ENCODE results near the gene MMP28.
A peak's percentile ranks its signal among the peaks of the same experiment; 100 is the strongest.

Gene MMP28

GRCh38 chr17:35744830-35745229 lies 50.6 kb downstream of the MMP28 start:
- no peak for DNase-seq (ENCODE audit: low read depth in 2 of 2, low spot score in 1 of 2)

GRCh38 chr17:35743626-35744328 lies 51.7 kb downstream of the MMP28 start:
- DNase-seq (ENCODE audit: low read depth in 2 of 2, low spot score in 1 of 2) = no peak

GRCh38 chr17:35742896-35743477 lies 52.5 kb downstream of the MMP28 start:
- DNase-seq (ENCODE audit: low read depth in 2 of 2, low spot score in 1 of 2) = no peak

GRCh38 chr17:35742496-35742895 lies 52.9 kb downstream of the MMP28 start:
- DNase-seq (ENCODE audit: low read depth in 2 of 2, low spot score in 1 of 2) = no peak

- DNase-seq (ENCODE audit: low read depth in 2 of 2, low spot score in 1 of 2) = no peak
Measured at GRCh38 chr17:35740997-35741931, 54.2 kb downstream of the MMP28 start.

- no peak for DNase-seq (ENCODE audit: low read depth in 2 of 2, low spot score in 1 of 2)
Measured at GRCh38 chr17:35740216-35740615, 55.2 kb downstream of the MMP28 start.

GRCh38 chr17:35738519-35739133 lies 56.8 kb downstream of the MMP28 start:
- DNase-seq (ENCODE audit: low read depth in 2 of 2, low spot score in 1 of 2) = no peak

- no peak for DNase-seq (ENCODE audit: low read depth in 2 of 2, low spot score in 1 of 2)
Measured at GRCh38 chr17:35736236-35736635, 59.2 kb downstream of the MMP28 start.

- DNase-seq (ENCODE audit: low read depth in 2 of 2, low spot score in 1 of 2) = no peak
Measured at GRCh38 chr17:35735036-35735805, 60.2 kb downstream of the MMP28 start.

GRCh38 chr17:35734396-35734795 lies 61.0 kb downstream of the MMP28 start:
- DNase-seq (ENCODE audit: low read depth in 2 of 2, low spot score in 1 of 2) = no peak

- DNase-seq (ENCODE audit: low read depth in 2 of 2, low spot score in 1 of 2) = no peak
Measured at GRCh38 chr17:35733366-35733765, 62.1 kb downstream of the MMP28 start.

GRCh38 chr17:35732806-35733136 lies 62.7 kb downstream of the MMP28 start:
- DNase-seq (ENCODE audit: low read depth in 2 of 2, low spot score in 1 of 2) = no peak

GRCh38 chr17:35731917-35732805 lies 63.3 kb downstream of the MMP28 start:
- no peak for DNase-seq (ENCODE audit: low read depth in 2 of 2, low spot score in 1 of 2)

- peak in 1 of 2 donors; percentile 23 for DNase-seq (ENCODE audit: low read depth in 2 of 2, low spot score in 1 of 2)
Measured at GRCh38 chr17:35731239-35731916, 64.1 kb downstream of the MMP28 start, which contains the start of gene RASL10B. Gene RASL10B, plus strand, starts transcription at chr17:35731639. Its CDS starts 3,546 bp downstream, at chr17:35735185.

GRCh38 chr17:35730400-35731005 lies 64.9 kb downstream of the MMP28 start:
- no peak for DNase-seq (ENCODE audit: low read depth in 2 of 2, low spot score in 1 of 2)

GRCh38 chr17:35729405-35729833 lies 66.0 kb downstream of the MMP28 start:
- no peak for DNase-seq (ENCODE audit: low read depth in 2 of 2, low spot score in 1 of 2)

GRCh38 chr17:35728551-35728950 lies 66.9 kb downstream of the MMP28 start:
- DNase-seq (ENCODE audit: low read depth in 2 of 2, low spot score in 1 of 2) = no peak

- no peak for DNase-seq (ENCODE audit: low read depth in 2 of 2, low spot score in 1 of 2)
Measured at GRCh38 chr17:35727635-35728034, 67.8 kb downstream of the MMP28 start.

Data from stimulated activated CD8-positive, alpha-beta memory T cell treated with anti-CD3 and anti-CD28 coated beads, Interleukin-4, amount 100 ng/mL, for 1 hour (primary cell).